ENCODE results near the gene RIMBP2.

RIMBP2 gene

GRCh38 chr12:130520784-130521183 lies 195.3 kb downstream of the RIMBP2 start:
- DNase-seq (ENCODE audit: low spot score): no peak
- Histone ChIP-seq H3K27ac (no peak overlapping the region), H3K4me3 (no peak overlapping the region)
- TF ChIP-seq CTCF (IDR thresholded peaks at IDR 0.05): no peak

GRCh38 chr12:130517588-130517987 lies 198.5 kb downstream of the RIMBP2 start:
- DNase-seq (ENCODE audit: low spot score): no peak
- H3K4me3 ChIP-seq: no peak overlapping the region
- H3K27ac ChIP-seq: no peak overlapping the region
- no peak for TF ChIP-seq CTCF (IDR thresholded peaks at IDR 0.05)

- no peak for TF ChIP-seq CTCF (IDR thresholded peaks at IDR 0.05)
- no peak for DNase-seq (ENCODE audit: low spot score)
- Histone ChIP-seq H3K4me3 (no peak overlapping the region), H3K27ac (no peak overlapping the region)
Observed at GRCh38 chr12:130514149-130514551, 201.9 kb downstream of the RIMBP2 start.

GRCh38 chr12:130513556-130513955 lies 202.5 kb downstream of the RIMBP2 start:
- Histone ChIP-seq H3K4me3 (no peak overlapping the region), H3K27ac (no peak overlapping the region)
- DNase-seq (ENCODE audit: low spot score): no peak
- no peak for TF ChIP-seq CTCF (IDR thresholded peaks at IDR 0.05)

- DNase-seq (ENCODE audit: low spot score): no peak
- TF ChIP-seq CTCF (IDR thresholded peaks at IDR 0.05): no peak
- Histone ChIP-seq H3K27ac (no peak overlapping the region), H3K4me3 (no peak overlapping the region)
Observed at GRCh38 chr12:130511285-130511684, 204.8 kb downstream of the RIMBP2 start.

- H3K27ac ChIP-seq: no peak overlapping the region
- DNase-seq (ENCODE audit: low spot score): no peak
- no peak overlapping the region for H3K4me3 ChIP-seq
- no peak for TF ChIP-seq CTCF (IDR thresholded peaks at IDR 0.05)
Observed at GRCh38 chr12:130509454-130509853, 206.6 kb downstream of the RIMBP2 start.

- Histone ChIP-seq H3K27ac (no peak overlapping the region), H3K4me3 (no peak overlapping the region)
- no peak for TF ChIP-seq CTCF (IDR thresholded peaks at IDR 0.05)
- no peak for DNase-seq (ENCODE audit: low spot score)
Observed at GRCh38 chr12:130508847-130509246, 207.3 kb downstream of the RIMBP2 start.
